Endodermal cell (in vitro differentiated cells): ENCODE measurements around the gene BCL11B. TPM values are rescaled to one million over a fixed set of nuclear protein-coding genes. Genes with fewer than 3 reads are reported as not detected.

ENCODE experiments used
- DNase-seq: peaks from one replicate; pipeline ENCODE4 v3.0.0-alpha.2; 2017
- H3K27ac ChIP-seq: 2 replicates; pipeline ENCODE4 v1.5.1; 2013; ENCODE audit warnings: mild to moderate bottlenecking, low read depth, low read length, moderate library complexity
- H3K27me3 ChIP-seq: 2 replicates; pipeline ENCODE4 v1.6.1; 2013; ENCODE audit warnings: mild to moderate bottlenecking, low read length, moderate library complexity; ENCODE audit not compliant: insufficient read depth, control insufficient read depth, poor library complexity, severe bottlenecking
- H3K36me3 ChIP-seq: 2 replicates; pipeline ENCODE4 v1.7.0; 2013; ENCODE audit warnings: mild to moderate bottlenecking, low read length, moderate library complexity; ENCODE audit not compliant: control insufficient read depth, insufficient read depth
- H3K4me1 ChIP-seq: one replicate; pipeline ENCODE4 v1.7.0; 2013; ENCODE audit warnings: low read length; ENCODE audit not compliant: control insufficient read depth, insufficient read depth
- H3K4me3 ChIP-seq: 2 replicates; pipeline ENCODE4 v1.5.1; 2013; ENCODE audit warnings: mild to moderate bottlenecking, low read length, moderate library complexity
- H3K9ac ChIP-seq: 2 replicates; pipeline ENCODE4 v1.6.1; 2013; ENCODE audit warnings: mild to moderate bottlenecking, low read length, moderate library complexity; ENCODE audit not compliant: poor library complexity, severe bottlenecking; ENCODE audit errors: extremely low read depth
- H3K9me3 ChIP-seq: 2 replicates; pipeline ENCODE4 v1.6.1; 2013; ENCODE audit warnings: mild to moderate bottlenecking, low read length, moderate library complexity; ENCODE audit not compliant: control insufficient read depth
- H3K27ac Mint-ChIP-seq: 2 replicates; pipeline ENCODE4 v1.8.0; 2020; ENCODE audit warnings: mixed read lengths
- H3K27me3 Mint-ChIP-seq: 2 replicates; pipeline ENCODE4 v1.8.0; 2021; ENCODE audit warnings: mild to moderate bottlenecking, mixed read lengths; ENCODE audit not compliant: insufficient read depth
- H3K36me3 Mint-ChIP-seq: 2 replicates; pipeline ENCODE4 v1.8.0; 2020; ENCODE audit warnings: low read depth, mixed read lengths
- H3K4me1 Mint-ChIP-seq: 2 replicates; pipeline ENCODE4 v1.8.0; 2020; ENCODE audit warnings: mixed read lengths
- H3K4me3 Mint-ChIP-seq: 2 replicates; pipeline ENCODE4 v1.8.0; 2020; ENCODE audit warnings: mild to moderate bottlenecking, moderate library complexity, mixed read lengths
- H3K9me3 Mint-ChIP-seq: 2 replicates; pipeline ENCODE4 v1.8.0; 2020; ENCODE audit warnings: mild to moderate bottlenecking, mixed read lengths
- WGBS, 2 experiments: methylation state at CpG; one replicate each; pipeline versions ENCODE4 v1.1.5 to v1.1.7; 2013; ENCODE audit warnings: missing lambda C conversion rate in 2 of 2, mixed read lengths in 1 of 2; ENCODE audit not compliant: insufficient coverage in 1 of 2, insufficient read length in 1 of 2; 5-methylcytosine and 5-hydroxymethylcytosine counted together
- total RNA-seq, 2 donors: library from RNA; stranded (reverse); fragmentation: NEBNext Ultra II Directional in 1 of 2; extraction: Animal tissue kit (Norgen Biotek cat#: 25700) in 1 of 2; gene quantifications; 2 replicates in 1 of 2; 3 replicates in 1 of 2; pipeline ENCODE4 v1.2.1, GENCODE V29; 2021
- TF ChIP-seq, protein P1 (sequence below): fragments of 200-600 bp; sonication (generic); conservative IDR thresholded peaks from 2 replicates; pipeline ENCODE4 v1.5.0; 2021; ENCODE audit warnings: antibody characterized with exemption, mild to moderate bottlenecking

Gene BCL11B
- total RNA-seq, 2 donors from 2014 or later, result 5.7 to 6.0 TPM

DNA sequence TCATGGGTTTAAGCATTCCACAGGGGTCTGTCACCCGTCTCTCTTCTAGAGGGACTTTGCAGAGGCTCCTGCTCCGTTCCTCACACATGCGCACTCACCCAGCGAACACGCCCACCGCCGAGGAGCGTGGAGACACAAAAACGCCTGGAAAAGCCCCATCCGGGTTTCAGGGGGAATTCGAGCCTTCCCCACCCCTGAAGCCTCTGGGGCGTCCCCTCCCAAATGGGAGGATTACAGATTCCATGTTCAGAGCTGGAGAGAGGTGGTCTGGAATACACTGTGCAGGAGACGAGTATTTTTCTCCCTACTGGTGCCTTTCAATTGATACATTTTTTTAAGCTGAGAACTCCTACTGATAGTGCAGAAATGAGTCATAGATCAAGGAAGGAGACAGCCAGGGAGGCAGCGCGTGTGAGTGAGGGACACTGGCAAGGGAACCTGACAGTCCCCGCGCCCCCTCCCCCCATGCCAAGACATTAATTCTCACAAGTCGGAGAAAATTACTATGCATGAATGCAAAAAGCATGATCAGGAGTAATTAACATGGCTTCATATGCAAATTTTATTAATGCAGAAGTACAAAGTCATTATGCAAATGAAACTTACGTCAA lies 36.9 kb downstream of the BCL11B start:
- Mint-ChIP-seq H3K27me3 (no peaks in the 10 kb centered on the region), H3K36me3 (no peaks in the 10 kb centered on the region), H3K9me3 (no peaks in the 10 kb centered on the region), H3K27ac (peak overlapping the region; percentile 86), H3K4me3 (peak overlapping the region; percentile 60), H3K4me1 (peaks cover 49% of the 10 kb centered on the region)
- H3K4me3 ChIP-seq, result peak overlapping the region; percentile 81
- peaks cover 16% of the 10 kb centered on the region for H3K4me1 ChIP-seq
- H3K27me3 ChIP-seq, result no peaks in the 10 kb centered on the region
- DNase-seq, result peak; percentile 97
- 5 to 14% methylated on average over 8 to 19 of the region's 19 CpGs for WGBS, 2 experiments
- H3K36me3 ChIP-seq, result no peaks in the 10 kb centered on the region
- peak overlapping the region; percentile 0 for H3K27ac ChIP-seq
- no peaks in the 10 kb centered on the region for H3K9me3 ChIP-seq
- peak overlapping the region; percentile 3 for H3K9ac ChIP-seq
- TF ChIP-seq, protein P1, sequence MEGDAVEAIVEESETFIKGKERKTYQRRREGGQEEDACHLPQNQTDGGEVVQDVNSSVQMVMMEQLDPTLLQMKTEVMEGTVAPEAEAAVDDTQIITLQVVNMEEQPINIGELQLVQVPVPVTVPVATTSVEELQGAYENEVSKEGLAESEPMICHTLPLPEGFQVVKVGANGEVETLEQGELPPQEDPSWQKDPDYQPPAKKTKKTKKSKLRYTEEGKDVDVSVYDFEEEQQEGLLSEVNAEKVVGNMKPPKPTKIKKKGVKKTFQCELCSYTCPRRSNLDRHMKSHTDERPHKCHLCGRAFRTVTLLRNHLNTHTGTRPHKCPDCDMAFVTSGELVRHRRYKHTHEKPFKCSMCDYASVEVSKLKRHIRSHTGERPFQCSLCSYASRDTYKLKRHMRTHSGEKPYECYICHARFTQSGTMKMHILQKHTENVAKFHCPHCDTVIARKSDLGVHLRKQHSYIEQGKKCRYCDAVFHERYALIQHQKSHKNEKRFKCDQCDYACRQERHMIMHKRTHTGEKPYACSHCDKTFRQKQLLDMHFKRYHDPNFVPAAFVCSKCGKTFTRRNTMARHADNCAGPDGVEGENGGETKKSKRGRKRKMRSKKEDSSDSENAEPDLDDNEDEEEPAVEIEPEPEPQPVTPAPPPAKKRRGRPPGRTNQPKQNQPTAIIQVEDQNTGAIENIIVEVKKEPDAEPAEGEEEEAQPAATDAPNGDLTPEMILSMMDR, result no peak

DNA sequence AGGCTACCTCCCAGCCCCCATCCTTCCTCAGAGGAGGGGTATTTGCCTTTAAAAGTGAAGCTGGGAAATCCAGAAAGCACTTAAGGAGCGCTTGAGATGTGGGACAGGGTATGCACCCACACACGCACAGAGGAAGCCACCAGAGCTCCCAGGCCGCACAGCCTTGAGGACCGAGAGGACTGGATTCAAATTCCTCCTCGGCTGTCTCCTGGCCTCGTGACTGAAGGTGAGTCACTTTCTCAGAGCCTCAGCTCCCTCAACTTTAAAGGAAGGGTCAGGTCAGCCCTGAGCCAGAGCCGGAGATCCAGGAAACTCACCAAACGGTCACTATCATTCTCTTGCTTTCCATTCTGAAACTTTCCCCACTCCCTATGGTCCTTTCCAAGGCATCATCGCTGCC lies 37.6 kb downstream of the BCL11B start:
- Histone ChIP-seq H3K9me3 (no peaks in the 10 kb centered on the region), H3K4me1 (peaks cover 22% of the 10 kb centered on the region), H3K36me3 (peaks cover under 1% of the 10 kb centered on the region), H3K9ac (peak overlapping the region; percentile 3), H3K27me3 (no peaks in the 10 kb centered on the region), H3K4me3 (peak overlapping the region; percentile 81), H3K27ac (no peak overlapping the region)
- H3K4me1 Mint-ChIP-seq, result peaks cover 48% of the 10 kb centered on the region
- TF ChIP-seq, protein P1, result no peak
- H3K27ac Mint-ChIP-seq, result peak overlapping the region; percentile 89
- peak; percentile 69 for DNase-seq
- H3K36me3 Mint-ChIP-seq, result peaks cover under 1% of the 10 kb centered on the region
- H3K27me3 Mint-ChIP-seq, result no peaks in the 10 kb centered on the region
- no peaks in the 10 kb centered on the region for H3K9me3 Mint-ChIP-seq
- 74 to 86% methylated on average over 7 to 9 of the region's 9 CpGs for WGBS, 2 experiments
- peak overlapping the region; percentile 60 for H3K4me3 Mint-ChIP-seq

DNA sequence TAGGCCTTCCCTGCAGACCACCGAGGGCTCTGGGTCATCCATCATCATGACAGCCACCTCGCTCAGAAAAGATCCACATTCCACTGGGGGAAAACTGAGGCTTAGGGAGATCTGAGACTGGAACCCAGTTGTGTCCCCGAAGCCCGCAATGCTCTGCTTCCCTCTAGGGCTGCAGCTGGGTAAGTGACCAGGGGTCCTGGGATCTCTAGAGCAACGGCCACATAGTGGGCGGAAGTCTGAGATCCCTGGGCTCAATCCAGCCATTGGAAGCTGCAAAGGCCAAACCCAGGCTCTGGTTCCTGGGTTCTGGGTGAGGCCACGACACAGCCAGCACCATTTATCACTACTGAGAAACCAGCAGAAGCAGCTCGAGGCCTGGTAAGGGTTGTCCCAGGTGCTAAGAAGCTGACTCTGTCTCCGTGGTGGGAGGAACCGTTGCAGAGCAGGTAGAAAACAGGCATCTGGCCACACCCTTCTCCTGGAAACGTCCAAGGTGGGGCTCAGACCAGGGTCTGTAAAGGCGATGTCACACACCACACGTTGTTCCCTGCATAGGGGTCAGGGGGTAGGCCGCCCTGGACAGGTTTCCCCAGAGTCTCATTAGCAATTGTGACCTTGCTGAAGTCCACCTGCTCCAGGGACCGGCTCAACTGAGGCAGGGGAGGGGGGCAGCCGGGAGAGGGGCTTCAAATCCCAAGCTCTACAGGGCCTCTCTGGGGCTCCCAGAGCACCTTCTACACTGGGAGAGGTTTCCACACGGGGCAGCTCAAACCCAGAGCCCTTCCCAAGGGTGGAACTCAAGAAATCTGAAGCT lies 38.6 kb downstream of the BCL11B start:
- no peak for DNase-seq
- Mint-ChIP-seq H3K4me1 (peaks cover 48% of the 10 kb centered on the region), H3K36me3 (peaks cover 9% of the 10 kb centered on the region), H3K27ac (no peak overlapping the region), H3K4me3 (no peak overlapping the region), H3K9me3 (no peaks in the 10 kb centered on the region), H3K27me3 (no peaks in the 10 kb centered on the region)
- Histone ChIP-seq H3K9ac (no peak overlapping the region), H3K9me3 (no peaks in the 10 kb centered on the region), H3K36me3 (peaks cover 5% of the 10 kb centered on the region), H3K27me3 (no peaks in the 10 kb centered on the region), H3K4me3 (no peak overlapping the region), H3K4me1 (peaks cover 22% of the 10 kb centered on the region), H3K27ac (no peak overlapping the region)
- WGBS, 2 experiments, result 84 to 91% methylated on average over 11 to 17 of the region's 17 CpGs
- TF ChIP-seq, protein P1, result peak; percentile 51
